Endothelial cell of umbilical vein (primary cell): ENCODE data around the gene PIGQ. TPM values are rescaled to one million over a fixed set of nuclear protein-coding genes. Genes with fewer than 3 reads are reported as not detected.

ENCODE experiments used
- BruUV-seq: library from RNA; stranded (reverse); fragments of 400-500 nt; replicated peaks from 2 replicates; lab custom pipeline; 2021; lab: Mats Ljungman, UMichigan
- CTCF ChIA-PET: fragments of 300-600, 350-600 bp; sonication (Branson Sonifier 250); formaldehyde crosslinking; loops from one replicate; lab custom pipeline; 2021; ENCODE audit warnings: antibody characterized with exemption, inconsistent platforms; lab: Charles Lee
- POLR2A ChIA-PET: fragments of 300-600, 350-600 bp; sonication (Branson Sonifier 250); formaldehyde crosslinking; loops from one replicate; lab custom pipeline; 2021; ENCODE audit warnings: antibody characterized with exemption, inconsistent platforms; lab: Charles Lee
- DNase-seq: peaks from one replicate; pipeline ENCODE4 v3.0.0-alpha.2; 2011; ENCODE audit warnings: low read depth, low spot score
- FAIRE-seq: peaks from 2 replicates; lab custom pipeline; 2011; peaks lifted over from hg19 to GRCh38; lab: Jason Lieb, UNC
- H2AFZ ChIP-seq: 2 replicates; pipeline ENCODE4 v1.6.0; 2012; ENCODE audit warnings: low read depth, low read length, control low read depth, inconsistent platforms
- H3K27ac ChIP-seq: 2 replicates; pipeline ENCODE4 v1.5.1; 2011; ENCODE audit warnings: low read depth, mild to moderate bottlenecking, control low read depth, low read length, moderate library complexity; ENCODE audit not compliant: insufficient read depth
- H3K27me3 ChIP-seq, 2 experiments: 2 replicates each; pipeline versions ENCODE4 v1.6.0 to v1.6.1; 2011; ENCODE audit warnings: low read length in 2 of 2, mixed read lengths in 1 of 2; ENCODE audit not compliant: control insufficient read depth in 2 of 2, insufficient read depth in 2 of 2
- H3K36me3 ChIP-seq, 2 experiments: 2 replicates in 1 of 2; 3 replicates in 1 of 2; pipeline ENCODE4 v1.5.1; 2011; ENCODE audit warnings: low read length in 2 of 2, mild to moderate bottlenecking in 1 of 2, moderate library complexity in 1 of 2; ENCODE audit not compliant: control insufficient read depth in 2 of 2, insufficient read depth in 2 of 2; ENCODE audit errors: extremely low read depth in 1 of 2
- H3K4me1 ChIP-seq: 3 replicates; pipeline ENCODE4 v1.5.1; 2011; ENCODE audit warnings: mild to moderate bottlenecking, low read length; ENCODE audit not compliant: control insufficient read depth, insufficient read depth; ENCODE audit errors: extremely low read depth
- H3K4me2 ChIP-seq: 2 replicates; pipeline ENCODE4 v1.6.1; 2011; ENCODE audit warnings: low read length, control low read depth, mixed read lengths; ENCODE audit not compliant: insufficient read depth
- H3K4me3 ChIP-seq, 3 experiments: fragments of 200-600 bp in 1 of 3; sonication (generic), shearing (Covaris generic) in 1 of 3; replicated peaks in 1 of 3; 2 replicates each; pipeline ENCODE4 v1.5.1; 2011 to 2016; ENCODE audit warnings: control low read depth in 3 of 3, low read length in 3 of 3, mild to moderate bottlenecking in 2 of 3, inconsistent platforms in 1 of 3, low read depth in 1 of 3, moderate library complexity in 1 of 3; ENCODE audit not compliant: insufficient read depth in 1 of 3
- H3K79me2 ChIP-seq: 2 replicates; pipeline ENCODE4 v1.6.0; 2012; ENCODE audit warnings: low read length, inconsistent platforms; ENCODE audit not compliant: control insufficient read depth, insufficient read depth
- H3K9ac ChIP-seq: replicated peaks from 2 replicates; pipeline ENCODE3; 2011; ENCODE audit warnings: low read length, control low read depth; ENCODE audit not compliant: insufficient read depth; ENCODE audit errors: extremely low read depth
- H3K9me1 ChIP-seq: replicated peaks from 3 replicates; pipeline ENCODE4 v1.6.0; 2011; ENCODE audit warnings: mild to moderate bottlenecking, low read length; ENCODE audit not compliant: control insufficient read depth, insufficient read depth; ENCODE audit errors: extremely low read depth
- H3K9me3 ChIP-seq: replicated peaks from 2 replicates; pipeline ENCODE4 v1.5.1; 2012; ENCODE audit warnings: low read length, inconsistent platforms; ENCODE audit not compliant: control insufficient read depth, insufficient read depth
- H4K20me1 ChIP-seq: replicated peaks from 2 replicates; pipeline ENCODE3; 2011; ENCODE audit warnings: mild to moderate bottlenecking, low read length; ENCODE audit not compliant: control insufficient read depth, insufficient read depth; ENCODE audit errors: extremely low read depth
- CTCF ChIP-seq, 2 donors: IDR thresholded peaks; 1 replicate in 1 of 2; 2 replicates in 1 of 2; pipeline ENCODE4 v1.5.1; 2011; ENCODE audit warnings: low read length in 2 of 2, mild to moderate bottlenecking in 2 of 2, moderate library complexity in 2 of 2, control low read depth in 1 of 2, inconsistent platforms in 1 of 2, low read depth in 1 of 2; ENCODE audit not compliant: insufficient read depth in 1 of 2; ENCODE audit errors: extremely low read depth in 1 of 2
- EZH2 ChIP-seq: IDR thresholded peaks from 2 replicates; pipeline ENCODE4 v1.6.1; 2012; ENCODE audit warnings: borderline replicate concordance, low read depth, mild to moderate bottlenecking, moderate library complexity, low read length, inconsistent platforms; ENCODE audit not compliant: severe bottlenecking
- FOS ChIP-seq: IDR thresholded peaks from 2 replicates; pipeline ENCODE4 v1.6.1; 2011; ENCODE audit warnings: mild to moderate bottlenecking, low read length, moderate library complexity, borderline replicate concordance; ENCODE audit not compliant: insufficient read depth
- GATA2 ChIP-seq: IDR thresholded peaks from 2 replicates; pipeline ENCODE4 v1.7.0; 2011; ENCODE audit warnings: low read depth, mild to moderate bottlenecking, moderate library complexity, mixed read lengths, low read length; ENCODE audit not compliant: insufficient read length, insufficient read depth
- JUN ChIP-seq: IDR thresholded peaks from 2 replicates; pipeline ENCODE4 v1.6.1; 2011; ENCODE audit warnings: borderline replicate concordance, low read depth; ENCODE audit not compliant: insufficient read length, insufficient read depth
- MYC ChIP-seq: IDR thresholded peaks from one replicate; pipeline ENCODE4 v1.6.1; 2011; ENCODE audit warnings: mild to moderate bottlenecking, low read depth, low read length
- POLR2A ChIP-seq: IDR thresholded peaks from 2 replicates; pipeline ENCODE4 v1.6.1; 2012; ENCODE audit warnings: low read depth, mild to moderate bottlenecking, control low read depth, low read length
- POLR2AphosphoS5 ChIP-seq: IDR thresholded peaks from 2 replicates; pipeline ENCODE4 v1.6.1; 2012; ENCODE audit warnings: low read depth, mild to moderate bottlenecking, control low read depth, low read length, moderate library complexity; ENCODE audit not compliant: insufficient read depth
- dilution Hi-C: fragments of 300-500 bp; cut with MboI; formaldehyde crosslinking; loops from one replicate; pipeline ENCODE4 v1.15.0; 2019; ENCODE audit warnings: low sequenced_read_pairs; ENCODE audit not compliant: extremely low pct_ligation_motif_present
- intact Hi-C: fragments of 100-400 bp; cut with micrococcal nuclease; formaldehyde crosslinking; loops from one replicate; pipeline ENCODE4 v1.10.0; 2022
- polyA plus RNA-seq, 4 experiments: library from polyadenylated mRNA; depleted of rRNA in 3 of 4; stranded (reverse) in 3 of 4; unstranded in 1 of 4; fragments of >200 nt; gene quantifications; 2 replicates each; pipeline versions ENCODE4 v1.2.1 to v1.2.3, GENCODE V29; 2011 to 2012; ENCODE audit warnings: missing spikeins in 1 of 4
- total RNA-seq: library from RNA; stranded (reverse); gene quantifications from 2 replicates; pipeline ENCODE4 v1.2.3, GENCODE V29; 2021
- TF ChIP-seq, protein P1 (sequence below): IDR thresholded peaks from 2 replicates; pipeline ENCODE4 v1.6.1; 2011; ENCODE audit not compliant: insufficient read depth, insufficient read length

The PIGQ gene
- total and polyA plus RNA-seq, 2 donors (not counting 3 experiments of a cell fraction or from before 2014, with no cell fraction given), result 66.9 to 67.7 TPM

DNA sequence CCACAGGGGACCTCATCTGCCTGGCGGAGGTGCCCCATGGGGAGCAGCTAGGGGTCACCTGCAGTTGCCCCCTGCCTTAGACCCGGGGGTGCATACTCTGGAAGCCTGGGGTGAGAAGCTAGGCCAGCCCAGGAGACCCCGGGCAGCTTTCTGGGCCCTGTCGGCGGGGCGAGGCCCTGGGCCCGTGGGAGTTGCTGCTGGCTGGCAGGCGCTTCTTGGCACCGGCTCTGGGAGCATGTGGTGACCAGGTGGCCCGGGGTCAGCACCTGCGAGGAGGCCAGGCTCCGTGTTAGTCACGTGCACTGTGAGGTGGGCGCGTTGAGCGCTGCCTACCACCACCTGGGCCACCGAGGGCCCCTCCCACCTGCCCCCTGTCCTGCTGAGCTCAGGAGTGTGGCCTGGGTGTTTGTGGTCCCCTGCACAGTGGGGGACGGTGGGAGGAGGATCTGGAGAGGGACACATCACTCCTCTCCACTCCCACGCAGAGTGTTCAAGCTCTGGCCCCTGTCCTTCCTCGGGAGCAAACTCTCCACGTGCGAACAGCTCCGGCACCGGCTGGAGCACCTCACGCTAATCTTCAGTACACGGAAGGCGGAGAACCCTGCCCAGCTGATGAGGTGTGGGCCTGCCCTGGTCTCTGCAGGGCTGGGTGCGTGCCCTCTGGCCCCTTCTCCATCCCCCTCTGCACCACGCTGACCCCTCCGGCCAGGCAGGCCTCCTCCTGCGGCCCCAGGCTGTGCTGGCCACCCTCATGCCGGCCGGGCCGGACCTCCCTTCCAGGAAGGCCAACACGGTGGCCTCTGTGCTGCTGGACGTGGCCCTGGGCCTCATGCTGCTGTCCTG lies 5.8 kb downstream of the PIGQ start:
- H3K27me3 ChIP-seq, result no peaks in the 10 kb centered on the region
- dilution Hi-C loops, result no loop called here
- no peak for TF ChIP-seq POLR2AphosphoS5
- no peak for TF ChIP-seq FOS
- TF ChIP-seq POLR2A, result no peak
- TF ChIP-seq, protein P1, sequence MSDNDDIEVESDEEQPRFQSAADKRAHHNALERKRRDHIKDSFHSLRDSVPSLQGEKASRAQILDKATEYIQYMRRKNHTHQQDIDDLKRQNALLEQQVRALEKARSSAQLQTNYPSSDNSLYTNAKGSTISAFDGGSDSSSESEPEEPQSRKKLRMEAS, result no peak
- TF ChIP-seq EZH2, result no peak
- no peak for TF ChIP-seq MYC
- no peak for TF ChIP-seq JUN
- no peak for TF ChIP-seq GATA2
- no peak for TF ChIP-seq CTCF (IDR thresholded peaks at IDR 0.05; ENCODE audit: extremely low read depth in 1 of 2, insufficient read depth in 1 of 2, low read depth in 1 of 2, low read length in 2 of 2)
- no peak overlapping the region for H3K27ac ChIP-seq
- H4K20me1 ChIP-seq, result no peaks in the 10 kb centered on the region
- intact Hi-C loops, result no loop called here
- no peak overlapping the region for H2AFZ ChIP-seq
- DNase-seq (no peak), FAIRE-seq (no peak)
- no peak overlapping the region for H3K4me2 ChIP-seq
- peaks cover 6% of the 10 kb centered on the region for H3K4me1 ChIP-seq
- H3K9me1 ChIP-seq, result no peaks in the 10 kb centered on the region
- ChIA-PET POLR2A (no interaction called here), CTCF (no interaction called here)
- no peak overlapping the region for H3K4me3 ChIP-seq
- H3K9ac ChIP-seq, result no peak overlapping the region
- no TSS peak for BruUV-seq
- H3K79me2 ChIP-seq, result peaks cover 8% of the 10 kb centered on the region
- H3K9me3 ChIP-seq, result no peaks in the 10 kb centered on the region
- peaks cover 0 to 16% of the 10 kb centered on the region in 2 experiments for H3K36me3 ChIP-seq
